GM12873 (cell line): ENCODE results near the gene AS3MT.

Source experiments
- TF ChIP-seq, protein P1 (sequence below): IDR thresholded peaks from 2 replicates; pipeline ENCODE4 v1.5.1; 2012; ENCODE audit warnings: low read depth, mild to moderate bottlenecking, moderate library complexity, low read length, control low read depth; ENCODE audit not compliant: insufficient read depth; ENCODE audit errors: missing control alignments

Gene AS3MT

DNA sequence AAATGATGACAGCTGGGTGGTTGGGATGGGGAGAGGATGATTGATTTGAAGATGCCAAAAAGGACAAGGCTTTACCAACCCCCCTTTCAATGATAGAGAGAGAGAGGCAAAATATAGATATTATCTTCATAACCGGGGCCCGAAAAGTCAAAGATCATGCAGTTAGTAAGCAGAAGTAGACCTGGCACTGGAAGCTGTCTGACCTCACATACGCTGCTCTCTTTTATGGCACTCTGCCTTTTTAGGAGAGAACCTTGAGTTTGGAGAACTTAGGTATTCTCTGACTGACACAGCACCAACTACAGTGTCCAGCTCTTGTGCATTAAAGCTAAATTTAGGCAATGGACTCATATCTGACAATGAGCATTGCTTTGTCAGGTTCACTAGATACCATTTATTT lies 79.5 kb downstream of the AS3MT start:
- TF ChIP-seq, protein P1, sequence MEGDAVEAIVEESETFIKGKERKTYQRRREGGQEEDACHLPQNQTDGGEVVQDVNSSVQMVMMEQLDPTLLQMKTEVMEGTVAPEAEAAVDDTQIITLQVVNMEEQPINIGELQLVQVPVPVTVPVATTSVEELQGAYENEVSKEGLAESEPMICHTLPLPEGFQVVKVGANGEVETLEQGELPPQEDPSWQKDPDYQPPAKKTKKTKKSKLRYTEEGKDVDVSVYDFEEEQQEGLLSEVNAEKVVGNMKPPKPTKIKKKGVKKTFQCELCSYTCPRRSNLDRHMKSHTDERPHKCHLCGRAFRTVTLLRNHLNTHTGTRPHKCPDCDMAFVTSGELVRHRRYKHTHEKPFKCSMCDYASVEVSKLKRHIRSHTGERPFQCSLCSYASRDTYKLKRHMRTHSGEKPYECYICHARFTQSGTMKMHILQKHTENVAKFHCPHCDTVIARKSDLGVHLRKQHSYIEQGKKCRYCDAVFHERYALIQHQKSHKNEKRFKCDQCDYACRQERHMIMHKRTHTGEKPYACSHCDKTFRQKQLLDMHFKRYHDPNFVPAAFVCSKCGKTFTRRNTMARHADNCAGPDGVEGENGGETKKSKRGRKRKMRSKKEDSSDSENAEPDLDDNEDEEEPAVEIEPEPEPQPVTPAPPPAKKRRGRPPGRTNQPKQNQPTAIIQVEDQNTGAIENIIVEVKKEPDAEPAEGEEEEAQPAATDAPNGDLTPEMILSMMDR = no peak

DNA sequence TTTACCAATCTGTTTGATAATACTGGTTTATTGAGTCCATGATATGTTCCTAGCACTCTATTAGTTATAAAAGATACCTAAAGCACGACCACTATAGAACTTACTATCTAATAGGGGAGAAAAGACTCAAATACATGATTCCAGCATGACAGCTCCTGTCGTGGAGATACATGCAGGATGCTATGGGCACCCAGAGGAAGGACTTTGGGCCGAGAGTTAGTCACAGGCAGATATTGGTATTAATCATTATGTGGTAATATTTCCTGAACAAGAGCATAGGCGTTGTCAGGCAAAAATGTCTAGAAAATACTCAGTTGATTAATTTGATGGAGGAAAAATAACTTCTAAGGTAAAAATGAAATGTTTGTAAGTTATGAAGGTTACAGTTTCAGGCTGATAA lies 80.6 kb downstream of the AS3MT start:
- TF ChIP-seq, protein P1 = no peak

DNA sequence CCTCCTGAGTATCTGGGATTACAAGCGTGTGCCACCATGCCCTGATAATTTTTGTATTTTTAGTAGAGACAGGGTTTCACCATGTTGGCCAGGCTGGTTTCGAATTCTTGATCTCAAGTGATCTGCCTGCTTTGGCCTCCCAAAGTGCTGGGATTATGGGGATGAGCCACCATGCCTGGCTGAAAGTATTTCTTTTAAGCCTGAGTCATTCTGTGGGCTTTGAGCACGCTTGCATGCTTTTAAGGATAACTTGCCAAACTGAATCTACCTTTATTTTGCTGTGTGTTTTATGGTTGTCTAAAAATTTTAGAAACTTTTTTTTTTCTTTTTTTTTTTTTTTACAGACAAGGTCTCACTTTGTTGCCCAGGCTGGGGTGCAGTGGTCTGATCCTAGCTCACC lies 82.0 kb downstream of the AS3MT start:
- TF ChIP-seq, protein P1 = no peak
